HG02973 (cell line): Measurements from ENCODE around the gene HECTD4.

Experiments used
- ATAC-seq: cut with Tn5 transposase; IDR thresholded peaks from one replicate; pipeline ENCODE4 v1.9.1; 2021; ENCODE audit warnings: moderate library complexity; ENCODE audit not compliant: unreplicated experiment

The HECTD4 gene

GRCh38 chr12:112217647-112218046 is 164.6 kb downstream of the HECTD4 start:
- ATAC-seq, result no peak

GRCh38 chr12:112216223-112216622 is 166.0 kb downstream of the HECTD4 start:
- no peak for ATAC-seq

- ATAC-seq, result no peak
Measured at GRCh38 chr12:112214064-112214463, 168.2 kb downstream of the HECTD4 start.

- ATAC-seq, result no peak
Measured at GRCh38 chr12:112208301-112208910, 173.8 kb downstream of the HECTD4 start.

- ATAC-seq, result no peak
Measured at GRCh38 chr12:112207397-112207924, 174.8 kb downstream of the HECTD4 start.

GRCh38 chr12:112206944-112207343 is 175.3 kb downstream of the HECTD4 start:
- no peak for ATAC-seq

- no peak for ATAC-seq
Measured at GRCh38 chr12:112199136-112199535, 183.1 kb downstream of the HECTD4 start.

- ATAC-seq, result no peak
Measured at GRCh38 chr12:112198120-112198733, 184.0 kb downstream of the HECTD4 start.

GRCh38 chr12:112196196-112196875 is 185.9 kb downstream of the HECTD4 start:
- no peak for ATAC-seq

GRCh38 chr12:112194601-112195247 is 187.5 kb downstream of the HECTD4 start:
- ATAC-seq, result no peak

GRCh38 chr12:112192475-112192874 is 189.8 kb downstream of the HECTD4 start:
- ATAC-seq, result no peak

- ATAC-seq, result no peak
Measured at GRCh38 chr12:112191840-112192321, 190.3 kb downstream of the HECTD4 start.

GRCh38 chr12:112191201-112191600 is 191.0 kb downstream of the HECTD4 start:
- no peak for ATAC-seq

GRCh38 chr12:112190231-112191025 is 191.8 kb downstream of the HECTD4 start:
- no peak for ATAC-seq

- ATAC-seq, result no peak
Measured at GRCh38 chr12:112188130-112188830, 194.0 kb downstream of the HECTD4 start.

GRCh38 chr12:112185093-112185923 is 196.9 kb downstream of the HECTD4 start:
- ATAC-seq, result no peak

- ATAC-seq, result no peak
Measured at GRCh38 chr12:112184056-112184887, 198.0 kb downstream of the HECTD4 start.
